ENCODE measurements around the gene PDE6B.
"Not testable (repeated sequence)": the region's sequence is repeated elsewhere in the genome, so short reads cannot be mapped to it uniquely, and the experiment has no call there.

The PDE6B gene

DNA sequence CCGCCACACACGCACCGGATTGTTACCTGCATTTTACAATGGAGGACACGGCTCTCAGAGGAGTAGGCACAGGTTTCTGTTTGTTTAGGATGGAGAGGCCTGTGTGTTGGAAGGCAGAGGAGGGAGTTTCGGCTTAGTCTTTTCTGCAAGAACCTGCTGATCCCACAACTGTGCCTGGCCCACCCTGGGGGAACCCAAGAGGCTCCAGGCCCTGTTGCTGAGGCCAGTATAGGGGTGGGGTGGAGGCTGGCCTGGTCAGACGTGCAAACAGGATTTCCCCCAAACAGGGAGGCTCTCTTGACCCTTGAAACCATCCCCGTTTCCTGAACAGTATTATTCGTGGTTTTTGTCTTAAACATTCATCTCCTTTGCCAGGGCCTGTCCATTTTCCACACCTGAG is 64.3 kb downstream of the PDE6B start:
- no peaks in the 10 kb centered on the region for H3K9me3 ChIP-seq (ENCODE audit: control insufficient read depth, insufficient read depth, low read length)
- H3K9ac ChIP-seq (ENCODE audit: low read depth, low read length), result peak overlapping the region; percentile 38
- H3K4me3 ChIP-seq (ENCODE audit: low read depth, low read length), result peak overlapping the region; percentile 39
- no peaks in the 10 kb centered on the region for H3K27me3 ChIP-seq (ENCODE audit: control insufficient read depth, insufficient read depth, low read length)
- no peaks in the 10 kb centered on the region for H3K36me3 ChIP-seq (ENCODE audit: control insufficient read depth, insufficient read depth, low read length)
- peaks cover 5% of the 10 kb centered on the region for H3K4me1 ChIP-seq (ENCODE audit: control insufficient read depth, insufficient read depth, low read length)

DNA sequence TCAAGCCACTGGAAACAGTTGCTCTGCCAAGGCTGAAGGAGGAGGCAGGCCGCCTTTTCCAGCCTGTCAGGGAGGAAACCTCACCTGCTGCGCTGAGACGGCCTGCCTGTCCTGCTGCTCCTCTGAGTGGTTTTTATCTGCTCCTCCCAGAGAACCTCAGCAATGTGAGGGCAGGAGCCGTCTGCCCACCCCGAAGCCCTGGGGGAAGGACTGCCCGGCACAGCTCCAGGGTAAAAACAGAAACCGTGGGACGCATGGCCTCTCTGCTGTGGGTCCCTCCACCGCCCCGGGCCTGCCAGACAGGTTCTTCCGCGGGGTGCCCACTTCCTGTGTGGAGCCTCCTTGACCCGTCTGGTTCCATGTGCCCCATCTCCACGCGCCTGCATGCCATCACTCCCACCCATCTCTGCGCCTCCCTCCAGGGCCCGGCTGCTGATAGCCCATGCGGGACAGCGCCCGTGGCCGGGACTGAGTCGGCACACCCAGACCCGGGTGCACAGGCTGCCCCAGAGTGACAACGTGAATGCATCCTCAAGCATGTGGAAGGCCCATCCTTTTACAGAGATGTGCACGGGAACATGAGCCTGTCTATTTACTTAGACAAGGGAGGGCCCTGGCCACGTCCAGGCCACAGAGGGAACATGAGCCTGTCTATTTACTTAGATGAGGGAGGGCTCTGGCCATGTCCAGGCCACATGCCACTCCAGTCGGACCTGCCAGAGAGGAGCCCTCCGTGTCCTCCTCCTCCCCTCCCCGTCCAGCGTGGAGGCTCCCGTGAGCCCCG is 67.6 kb downstream of the PDE6B start:
- Histone ChIP-seq H3K36me3 (ENCODE audit: control insufficient read depth, insufficient read depth, low read length) (no peaks in the 10 kb centered on the region), H3K9me3 (ENCODE audit: control insufficient read depth, insufficient read depth, low read length) (no peaks in the 10 kb centered on the region), H3K4me3 (ENCODE audit: low read depth, low read length) (no peak overlapping the region), H3K4me1 (ENCODE audit: control insufficient read depth, insufficient read depth, low read length) (peaks cover 5% of the 10 kb centered on the region), H3K27me3 (ENCODE audit: control insufficient read depth, insufficient read depth, low read length) (no peaks in the 10 kb centered on the region), H3K9ac (ENCODE audit: low read depth, low read length) (no peak overlapping the region)

GRCh38 chr4:694341-694940 is 69.1 kb downstream of the PDE6B start:
- H3K4me3 ChIP-seq (ENCODE audit: low read depth, low read length); H3K9ac ChIP-seq (ENCODE audit: low read depth, low read length); H3K27me3 ChIP-seq (ENCODE audit: control insufficient read depth, insufficient read depth, low read length); H3K9me3 ChIP-seq (ENCODE audit: control insufficient read depth, insufficient read depth, low read length); H3K4me1 ChIP-seq (ENCODE audit: control insufficient read depth, insufficient read depth, low read length); H3K36me3 ChIP-seq (ENCODE audit: control insufficient read depth, insufficient read depth, low read length): not testable (repeated sequence)

DNA sequence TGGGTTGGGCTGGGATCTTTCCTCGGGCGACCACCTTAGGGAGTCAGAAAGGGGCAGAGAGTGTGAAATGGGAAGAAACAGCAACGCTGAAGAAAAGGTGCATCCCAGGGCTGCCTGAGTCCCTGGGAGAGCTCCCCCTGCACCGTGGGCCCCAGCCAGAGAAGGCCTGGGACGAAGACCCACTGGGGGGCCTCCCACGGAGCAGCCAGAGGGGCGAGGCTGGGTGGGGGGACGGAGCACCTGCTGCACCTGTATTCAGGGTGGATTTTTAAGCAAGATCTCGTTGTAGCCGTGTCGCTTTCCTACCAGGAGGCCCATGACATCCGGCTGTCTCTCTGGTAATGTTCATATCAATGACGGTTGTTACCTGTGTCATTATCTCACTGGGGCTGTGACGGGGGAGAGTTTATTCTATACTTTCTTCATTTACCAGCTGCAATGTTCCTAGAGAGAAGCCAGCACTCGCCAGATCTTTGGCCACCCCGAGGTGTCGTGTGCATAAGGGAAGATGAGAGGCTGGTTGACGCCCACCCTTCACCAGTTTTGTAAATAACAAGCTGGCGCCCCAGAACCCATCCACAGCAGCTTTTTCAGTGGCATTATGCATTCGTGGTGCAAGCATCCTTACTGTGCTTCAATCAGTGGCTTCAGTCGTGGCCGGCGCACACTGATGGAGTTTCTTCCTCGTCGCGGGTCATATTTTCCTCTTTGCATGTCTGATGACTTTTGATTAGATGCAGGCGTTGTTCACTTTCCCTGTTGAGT is 74.6 kb downstream of the PDE6B start:
- Histone ChIP-seq H3K4me3 (ENCODE audit: low read depth, low read length) (no peak overlapping the region), H3K27me3 (ENCODE audit: control insufficient read depth, insufficient read depth, low read length) (peaks cover 4% of the 10 kb centered on the region), H3K9ac (ENCODE audit: low read depth, low read length) (no peak overlapping the region), H3K9me3 (ENCODE audit: control insufficient read depth, insufficient read depth, low read length) (no peaks in the 10 kb centered on the region), H3K4me1 (ENCODE audit: control insufficient read depth, insufficient read depth, low read length) (no peaks in the 10 kb centered on the region), H3K36me3 (ENCODE audit: control insufficient read depth, insufficient read depth, low read length) (no peaks in the 10 kb centered on the region)

- H3K27me3 ChIP-seq (ENCODE audit: control insufficient read depth, insufficient read depth, low read length), result peaks cover 5% of the 10 kb centered on the region
- H3K4me1 ChIP-seq (ENCODE audit: control insufficient read depth, insufficient read depth, low read length), result no peaks in the 10 kb centered on the region
- H3K36me3 ChIP-seq (ENCODE audit: control insufficient read depth, insufficient read depth, low read length), result no peaks in the 10 kb centered on the region
- no peak overlapping the region for H3K4me3 ChIP-seq (ENCODE audit: low read depth, low read length)
- H3K9me3 ChIP-seq (ENCODE audit: control insufficient read depth, insufficient read depth, low read length), result no peaks in the 10 kb centered on the region
- no peak overlapping the region for H3K9ac ChIP-seq (ENCODE audit: low read depth, low read length)
Observed at GRCh38 chr4:700587-701264, 75.4 kb downstream of the PDE6B start.

GRCh38 chr4:702618-703048 is 77.3 kb downstream of the PDE6B start:
- no peaks in the 10 kb centered on the region for H3K36me3 ChIP-seq (ENCODE audit: control insufficient read depth, insufficient read depth, low read length)
- no peaks in the 10 kb centered on the region for H3K4me1 ChIP-seq (ENCODE audit: control insufficient read depth, insufficient read depth, low read length)

GRCh38 chr4:703336-704197 is 78.2 kb downstream of the PDE6B start:
- Histone ChIP-seq H3K27me3 (ENCODE audit: control insufficient read depth, insufficient read depth, low read length) (peaks cover 5% of the 10 kb centered on the region), H3K36me3 (ENCODE audit: control insufficient read depth, insufficient read depth, low read length) (no peaks in the 10 kb centered on the region), H3K4me1 (ENCODE audit: control insufficient read depth, insufficient read depth, low read length) (no peaks in the 10 kb centered on the region), H3K9me3 (ENCODE audit: control insufficient read depth, insufficient read depth, low read length) (no peaks in the 10 kb centered on the region), H3K4me3 (ENCODE audit: low read depth, low read length) (no peak overlapping the region), H3K9ac (ENCODE audit: low read depth, low read length) (no peak overlapping the region)

More at GRCh38 chr4:702618-703048, 77.3 kb downstream of the PDE6B start:
- Histone ChIP-seq H3K27me3 (ENCODE audit: control insufficient read depth, insufficient read depth, low read length) (peaks cover 5% of the 10 kb centered on the region), H3K4me3 (ENCODE audit: low read depth, low read length) (no peak overlapping the region), H3K9ac (ENCODE audit: low read depth, low read length) (no peak overlapping the region), H3K9me3 (ENCODE audit: control insufficient read depth, insufficient read depth, low read length) (no peaks in the 10 kb centered on the region)

GRCh38 chr4:704198-704891 is 79.0 kb downstream of the PDE6B start:
- H3K4me3 ChIP-seq (ENCODE audit: low read depth, low read length), result no peak overlapping the region
- H3K4me1 ChIP-seq (ENCODE audit: control insufficient read depth, insufficient read depth, low read length), result no peaks in the 10 kb centered on the region
- no peaks in the 10 kb centered on the region for H3K9me3 ChIP-seq (ENCODE audit: control insufficient read depth, insufficient read depth, low read length)
- H3K36me3 ChIP-seq (ENCODE audit: control insufficient read depth, insufficient read depth, low read length), result no peaks in the 10 kb centered on the region
- H3K27me3 ChIP-seq (ENCODE audit: control insufficient read depth, insufficient read depth, low read length), result peaks cover 5% of the 10 kb centered on the region
- H3K9ac ChIP-seq (ENCODE audit: low read depth, low read length), result no peak overlapping the region

GRCh38 chr4:704971-705277 is 79.6 kb downstream of the PDE6B start:
- peak overlapping the region; percentile 52 for H3K4me3 ChIP-seq (ENCODE audit: low read depth, low read length)
- no peaks in the 10 kb centered on the region for H3K36me3 ChIP-seq (ENCODE audit: control insufficient read depth, insufficient read depth, low read length)
- peaks cover 5% of the 10 kb centered on the region for H3K27me3 ChIP-seq (ENCODE audit: control insufficient read depth, insufficient read depth, low read length)
- H3K9me3 ChIP-seq (ENCODE audit: control insufficient read depth, insufficient read depth, low read length), result no peaks in the 10 kb centered on the region
- H3K9ac ChIP-seq (ENCODE audit: low read depth, low read length), result no peak overlapping the region
- no peaks in the 10 kb centered on the region for H3K4me1 ChIP-seq (ENCODE audit: control insufficient read depth, insufficient read depth, low read length)

- peak within 1 kb of the TSS; percentile 92 for H3K9ac ChIP-seq (ENCODE audit: low read depth, low read length)
- peaks cover 5% of the 10 kb centered on the region for H3K27me3 ChIP-seq (ENCODE audit: control insufficient read depth, insufficient read depth, low read length)
- H3K36me3 ChIP-seq (ENCODE audit: control insufficient read depth, insufficient read depth, low read length), result no peaks in the 10 kb centered on the region
- H3K9me3 ChIP-seq (ENCODE audit: control insufficient read depth, insufficient read depth, low read length), result no peaks in the 10 kb centered on the region
- H3K4me3 ChIP-seq (ENCODE audit: low read depth, low read length), result peak within 1 kb of the TSS; percentile 65
- no peaks in the 10 kb centered on the region for H3K4me1 ChIP-seq (ENCODE audit: control insufficient read depth, insufficient read depth, low read length)
Observed at GRCh38 chr4:705278-706082, 80.1 kb downstream of the PDE6B start, which contains the start of gene PCGF3. Gene PCGF3, plus strand, starts transcription at chr4:705832. Its CDS starts 27,849 bp downstream, at chr4:733681.

Data from iPS-15b (cell line).